Vagina (tissue), 2 donors: ENCODE data around the gene MMP11. TPM values are rescaled to one million over a fixed set of nuclear protein-coding genes. Genes with fewer than 3 reads are reported as not detected.

Experiments
- DNase-seq, 2 donors: peaks; one replicate each; pipeline ENCODE4 v3.0.0-alpha.2; 2017; ENCODE audit errors: extremely low spot score in 2 of 2
- H3K27ac ChIP-seq: fragments of 200-600 bp; sonication (generic); one replicate; pipeline ENCODE4 v1.5.1; 2019
- H3K27me3 ChIP-seq: fragments of 200-600 bp; sonication (generic); one replicate; pipeline ENCODE4 v1.5.1; 2019
- H3K36me3 ChIP-seq, 2 donors: fragments of 200-600 bp; sonication (generic); one replicate each; pipeline ENCODE4 v1.5.1; 2017 to 2019
- H3K4me1 ChIP-seq: fragments of 200-600 bp; sonication (generic); one replicate; pipeline ENCODE4 v1.5.1; 2019
- H3K4me3 ChIP-seq, 2 donors: fragments of 200-600 bp; sonication (generic); 1 replicate in 1 of 2; 2 replicates in 1 of 2; pipeline ENCODE4 v1.5.1; 2016 to 2019
- H3K9me3 ChIP-seq: fragments of 200-600 bp; sonication (generic); one replicate; pipeline ENCODE4 v1.5.1; 2019
- CTCF ChIP-seq, 3 experiments: fragments of 450-650 bp in 2 of 3; fragments of 200-600 bp in 1 of 3; sonication (generic) in 1 of 3; IDR thresholded peaks; one replicate each; pipeline ENCODE4 v1.5.1; 2017 to 2019; ENCODE audit warnings: antibody characterized with exemption in 3 of 3, mild to moderate bottlenecking in 2 of 3, moderate library complexity in 2 of 3
- POLR2A ChIP-seq, 2 donors: fragments of 450-650 bp; IDR thresholded peaks; one replicate each; pipeline ENCODE4 v1.6.1; 2017; ENCODE audit warnings: antibody characterized with exemption in 2 of 2, mild to moderate bottlenecking in 2 of 2, moderate library complexity in 2 of 2
- POLR2AphosphoS5 ChIP-seq, 2 donors: sonication (generic); formaldehyde crosslinking; IDR thresholded peaks; one replicate each; pipeline ENCODE4 v1.9.0; 2017; ENCODE audit warnings: antibody characterized with exemption in 2 of 2, mild to moderate bottlenecking in 2 of 2, low read depth in 1 of 2; ENCODE audit not compliant: insufficient read depth in 1 of 2
- intact Hi-C: fragments of 100-400 bp; cut with DNase I; formaldehyde crosslinking; loops from one replicate; pipeline ENCODE4 v1.15.1; 2023
- total RNA-seq: library from RNA; depleted of rRNA; stranded (reverse); fragments of >200 nt; gene quantifications from one replicate; pipeline ENCODE4 v1.2.3, GENCODE V29; 2016

MMP11 gene
- total RNA-seq, 1 donor from 2014 or later = 6.4 TPM

DNA sequence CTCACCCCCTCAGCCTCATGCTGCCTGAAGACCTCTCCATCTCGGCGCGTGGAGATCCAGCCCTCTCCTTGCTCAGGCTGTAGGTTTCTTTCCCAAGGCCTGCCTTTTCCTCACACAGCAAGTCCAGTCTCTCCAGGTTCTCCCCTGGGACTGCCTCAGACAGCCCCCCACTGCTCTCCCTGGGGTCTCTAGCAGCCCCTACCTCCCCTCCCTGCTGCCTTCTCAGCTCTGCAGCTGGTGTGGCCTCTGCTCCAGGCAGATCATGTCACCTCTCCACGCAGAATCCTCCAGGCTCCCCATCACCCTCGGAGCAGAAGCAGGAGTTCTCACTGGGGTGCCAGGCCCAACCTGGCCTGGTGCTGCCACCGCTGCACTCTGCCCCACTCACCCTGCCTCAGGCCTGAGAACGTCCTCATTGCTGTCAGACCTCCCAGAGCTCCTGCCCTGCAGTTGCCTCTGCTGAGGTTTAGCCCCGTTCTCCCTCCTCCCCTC lies 29.3 kb downstream of the MMP11 start:
- Histone ChIP-seq H3K27ac (no peak overlapping the region), H3K9me3 (no peaks in the 10 kb centered on the region), H3K36me3 (peaks cover 0 to 74% of the 10 kb centered on the region in 2 donors), H3K4me3 (no peak overlapping the region), H3K4me1 (no peaks in the 10 kb centered on the region), H3K27me3 (no peaks in the 10 kb centered on the region)
- intact Hi-C loops = no loop called here
- no peak for DNase-seq
- TF ChIP-seq CTCF (IDR thresholded peaks at IDR 0.05) (no peak), POLR2AphosphoS5 (IDR thresholded peaks at IDR 0.05; ENCODE audit: insufficient read depth in 1 of 2, low read depth in 1 of 2) (no peak), POLR2A (IDR thresholded peaks at IDR 0.05) (no peak)

- TF ChIP-seq CTCF (IDR thresholded peaks at IDR 0.05) (no peak), POLR2A (IDR thresholded peaks at IDR 0.05) (no peak), POLR2AphosphoS5 (IDR thresholded peaks at IDR 0.05; ENCODE audit: insufficient read depth in 1 of 2, low read depth in 1 of 2) (no peak)
- H3K27ac ChIP-seq = no peak overlapping the region
- no peaks in the 10 kb centered on the region for H3K4me1 ChIP-seq
- no peak overlapping the region for H3K4me3 ChIP-seq
- H3K36me3 ChIP-seq = peaks cover 0 to 68% of the 10 kb centered on the region in 2 donors
- no peak for DNase-seq
- no peaks in the 10 kb centered on the region for H3K9me3 ChIP-seq
- intact Hi-C loops = no loop called here
- H3K27me3 ChIP-seq = no peaks in the 10 kb centered on the region
These were observed 30.6 kb downstream of the MMP11 start for GRCh38 chr22:23803001-23803819.

DNA sequence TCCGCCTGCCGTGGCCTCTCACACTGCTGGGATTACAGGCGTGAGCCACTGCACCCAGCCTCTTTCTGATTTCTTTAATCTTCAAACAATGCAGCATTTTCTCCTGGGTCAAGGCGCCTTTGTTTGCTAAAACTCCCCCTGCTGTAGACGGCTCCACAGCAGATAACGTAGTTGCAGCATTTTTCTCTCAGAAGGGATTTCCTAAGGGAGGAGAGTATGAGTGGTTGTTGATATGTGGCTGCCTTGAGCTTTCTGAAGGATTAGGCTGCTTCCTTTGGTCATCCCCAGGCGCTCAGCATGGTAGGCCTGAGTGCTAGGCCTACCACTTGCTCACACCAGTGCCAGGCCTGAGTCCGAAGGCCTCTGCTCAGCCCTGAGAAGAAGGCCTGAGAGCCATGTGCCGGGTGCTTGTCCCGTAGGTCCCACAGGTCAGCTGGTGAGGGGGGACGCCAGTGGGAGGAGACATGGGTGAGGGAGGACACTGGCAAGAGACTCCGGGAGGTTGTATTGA lies 32.2 kb downstream of the MMP11 start:
- H3K36me3 ChIP-seq = peaks cover 0 to 62% of the 10 kb centered on the region in 2 donors
- intact Hi-C loops = no loop called here
- no peaks in the 10 kb centered on the region for H3K9me3 ChIP-seq
- H3K4me1 ChIP-seq = no peaks in the 10 kb centered on the region
- H3K4me3 ChIP-seq = no peak overlapping the region
- DNase-seq = no peak
- TF ChIP-seq CTCF (IDR thresholded peaks at IDR 0.05) (no peak), POLR2AphosphoS5 (IDR thresholded peaks at IDR 0.05; ENCODE audit: insufficient read depth in 1 of 2, low read depth in 1 of 2) (no peak), POLR2A (IDR thresholded peaks at IDR 0.05) (no peak)
- H3K27me3 ChIP-seq = no peaks in the 10 kb centered on the region
- H3K27ac ChIP-seq = no peak overlapping the region

GRCh38 chr22:23806837-23807236 lies 34.2 kb downstream of the MMP11 start:
- H3K4me1 ChIP-seq = no peaks in the 10 kb centered on the region
- peaks cover 0 to 52% of the 10 kb centered on the region in 2 donors for H3K36me3 ChIP-seq
- TF ChIP-seq POLR2AphosphoS5 (IDR thresholded peaks at IDR 0.05; ENCODE audit: insufficient read depth in 1 of 2, low read depth in 1 of 2) = no peak
- no peak for TF ChIP-seq POLR2A (IDR thresholded peaks at IDR 0.05)
- TF ChIP-seq CTCF (IDR thresholded peaks at IDR 0.05) = no peak
- H3K9me3 ChIP-seq = no peaks in the 10 kb centered on the region
- H3K27ac ChIP-seq = no peak overlapping the region
- no peak for DNase-seq
- H3K4me3 ChIP-seq = no peak overlapping the region
- H3K27me3 ChIP-seq = no peaks in the 10 kb centered on the region
- intact Hi-C loops = no loop called here

- no peaks in the 10 kb centered on the region for H3K27me3 ChIP-seq
- no peaks in the 10 kb centered on the region for H3K9me3 ChIP-seq
- intact Hi-C loops = no loop called here
- no peak overlapping the region for H3K4me3 ChIP-seq
- TF ChIP-seq CTCF (IDR thresholded peaks at IDR 0.05) (no peak), POLR2AphosphoS5 (IDR thresholded peaks at IDR 0.05; ENCODE audit: insufficient read depth in 1 of 2, low read depth in 1 of 2) (no peak), POLR2A (IDR thresholded peaks at IDR 0.05) (no peak)
- no peak overlapping the region for H3K27ac ChIP-seq
- DNase-seq = no peak
- H3K4me1 ChIP-seq = no peaks in the 10 kb centered on the region
- peaks cover 0 to 40% of the 10 kb centered on the region in 2 donors for H3K36me3 ChIP-seq
These were observed 39.7 kb downstream of the MMP11 start for GRCh38 chr22:23812378-23812777.
